Cardiac fibroblast (primary cell): ENCODE results near the gene CEACAM20.
A peak's percentile ranks its signal among the peaks of the same experiment; 100 is the strongest.

ENCODE experiments used
- DNase-seq, 2 donors: peaks; one replicate each; pipeline versions ENCODE4 v3.0.0 to v3.0.0-alpha.2; 2010; ENCODE audit warnings: low read depth in 2 of 2
- H3K4me3 ChIP-seq, 2 donors: replicated peaks in 1 of 2; 1 replicate in 1 of 2; 2 replicates in 1 of 2; pipeline ENCODE4 v1.5.1; 2011; ENCODE audit warnings: low read depth in 2 of 2, low read length in 2 of 2, mild to moderate bottlenecking in 2 of 2, moderate library complexity in 1 of 2
- TF ChIP-seq, protein P1 (sequence below): IDR thresholded peaks from one replicate; pipeline ENCODE4 v1.5.1; 2011; ENCODE audit warnings: low read depth, mild to moderate bottlenecking, low read length, inconsistent platforms

Gene CEACAM20

GRCh38 chr19:44515031-44515430 is 14.4 kb downstream of the CEACAM20 start:
- no peak for DNase-seq
- H3K4me3 ChIP-seq, result no peak overlapping the region
- TF ChIP-seq, protein P1, sequence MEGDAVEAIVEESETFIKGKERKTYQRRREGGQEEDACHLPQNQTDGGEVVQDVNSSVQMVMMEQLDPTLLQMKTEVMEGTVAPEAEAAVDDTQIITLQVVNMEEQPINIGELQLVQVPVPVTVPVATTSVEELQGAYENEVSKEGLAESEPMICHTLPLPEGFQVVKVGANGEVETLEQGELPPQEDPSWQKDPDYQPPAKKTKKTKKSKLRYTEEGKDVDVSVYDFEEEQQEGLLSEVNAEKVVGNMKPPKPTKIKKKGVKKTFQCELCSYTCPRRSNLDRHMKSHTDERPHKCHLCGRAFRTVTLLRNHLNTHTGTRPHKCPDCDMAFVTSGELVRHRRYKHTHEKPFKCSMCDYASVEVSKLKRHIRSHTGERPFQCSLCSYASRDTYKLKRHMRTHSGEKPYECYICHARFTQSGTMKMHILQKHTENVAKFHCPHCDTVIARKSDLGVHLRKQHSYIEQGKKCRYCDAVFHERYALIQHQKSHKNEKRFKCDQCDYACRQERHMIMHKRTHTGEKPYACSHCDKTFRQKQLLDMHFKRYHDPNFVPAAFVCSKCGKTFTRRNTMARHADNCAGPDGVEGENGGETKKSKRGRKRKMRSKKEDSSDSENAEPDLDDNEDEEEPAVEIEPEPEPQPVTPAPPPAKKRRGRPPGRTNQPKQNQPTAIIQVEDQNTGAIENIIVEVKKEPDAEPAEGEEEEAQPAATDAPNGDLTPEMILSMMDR, result no peak

- H3K4me3 ChIP-seq, result no peak overlapping the region
- DNase-seq, result peak; percentile 52 to 81
- TF ChIP-seq, protein P1, result peak; percentile 76
These were observed 16.9 kb downstream of the CEACAM20 start for GRCh38 chr19:44512326-44513298.

DNA sequence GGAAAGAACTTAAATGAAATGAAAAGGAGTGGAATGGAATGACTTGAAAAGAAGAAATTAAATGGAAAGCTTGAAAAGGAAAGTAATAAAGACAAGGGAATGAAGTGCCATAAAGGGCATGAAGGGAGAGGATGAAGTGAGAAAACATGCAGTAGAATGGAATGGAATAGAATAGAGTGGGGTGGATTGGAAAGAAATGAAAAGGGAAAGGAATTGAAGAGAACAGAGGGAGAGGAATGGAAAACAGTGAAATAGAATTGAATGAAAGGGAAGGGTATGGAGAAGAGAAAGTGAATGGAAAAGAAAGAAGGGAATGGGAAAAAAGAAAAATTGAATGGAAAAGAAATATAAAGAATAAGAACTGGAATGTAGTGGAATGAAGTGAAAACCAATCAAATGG is 20.0 kb downstream of the CEACAM20 start:
- no peak for DNase-seq
- TF ChIP-seq, protein P1, result no peak
- H3K4me3 ChIP-seq, result no peak overlapping the region

- H3K4me3 ChIP-seq, result peak within 1 kb of the TSS; percentile 83 to 90
These were observed 29.2 kb downstream of the CEACAM20 start, which contains the start of gene ZNF180 for GRCh38 chr19:44499962-44500949. Gene ZNF180, minus strand, starts transcription at chr19:44500522. Its CDS starts 3,188 bp downstream, at chr19:44497334.

DNA sequence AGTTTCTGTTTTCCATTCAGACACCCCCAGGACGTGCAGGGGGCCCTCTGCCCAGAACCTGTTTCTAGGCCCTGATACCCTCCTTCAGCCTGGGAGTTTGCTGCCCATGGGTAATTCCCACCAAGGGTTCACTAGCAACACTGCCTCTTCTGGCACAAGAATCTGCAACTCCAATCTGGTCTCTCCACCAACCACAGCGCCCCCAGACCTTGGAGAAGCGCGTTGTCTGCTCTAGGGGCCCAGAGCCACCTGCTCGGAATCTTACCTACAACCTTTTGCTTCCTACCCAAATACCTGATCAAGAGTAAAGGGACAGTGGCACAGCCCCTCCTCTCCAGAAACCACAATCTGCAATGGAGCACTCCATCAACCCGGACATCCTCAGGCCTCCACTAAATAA is 29.9 kb downstream of the CEACAM20 start:
- H3K4me3 ChIP-seq, result peak overlapping the region; percentile 83 to 90
- TF ChIP-seq, protein P1, result no peak
- DNase-seq, result no peak

More at GRCh38 chr19:44499962-44500949, 29.2 kb downstream of the CEACAM20 start, which contains the start of gene ZNF180:
- TF ChIP-seq, protein P1, result peak; percentile 62
- DNase-seq, result peak; percentile 95 to 96

GRCh38 chr19:44498988-44499387 is 30.5 kb downstream of the CEACAM20 start:
- TF ChIP-seq, protein P1, result no peak
- H3K4me3 ChIP-seq, result peak overlapping the region in 1 of 2 donors; percentile 90
- no peak for DNase-seq
